ENCODE results near the gene CD52.

- TF ChIP-seq CTCF (conservative IDR thresholded peaks at IDR 0.05; ENCODE audit: low read depth in 2 of 2) (no peak), ZNF462 (CRISPR knock-in tag; IDR thresholded peaks at IDR 0.05) (no peak), JUNB (IDR thresholded peaks at IDR 0.05; ENCODE audit: unreplicated experiment) (no peak), EZH2phosphoT487 (IDR thresholded peaks at IDR 0.05; ENCODE audit: unreplicated experiment) (no peak), EZH2 (IDR thresholded peaks at IDR 0.05; ENCODE audit: low read depth, unreplicated experiment) (no peak), POLR2AphosphoS5 (IDR thresholded peaks at IDR 0.05; ENCODE audit: low read depth) (no peak), CREB1 (CRISPR knock-in tag; IDR thresholded peaks at IDR 0.05; ENCODE audit: low read depth) (no peak), REST (IDR thresholded peaks at IDR 0.05; ENCODE audit: unreplicated experiment) (no peak), NANOG (IDR thresholded peaks at IDR 0.05; ENCODE audit: borderline replicate concordance) (no peak)
Observed at GRCh38 chr1:26338670-26339069, 20.9 kb downstream of the CD52 start.
